Activated T-cell treated with anti-CD3 and anti-CD28 coated beads, Interleukin-2, amount 50 U/mL, for 1 hour (primary cell): ENCODE results near the gene GALNT10.

ENCODE experiments used
- DNase-seq: peaks from one replicate; pipeline ENCODE4 v3.0.0-alpha.2; 2020

The GALNT10 gene

GRCh38 chr5:154329519-154330040 lies 139.0 kb downstream of the GALNT10 start:
- no peak for DNase-seq

GRCh38 chr5:154330097-154330667 lies 139.6 kb downstream of the GALNT10 start:
- no peak for DNase-seq

GRCh38 chr5:154331232-154331631 lies 140.7 kb downstream of the GALNT10 start:
- DNase-seq, result no peak

- no peak for DNase-seq
These were observed 141.4 kb downstream of the GALNT10 start for GRCh38 chr5:154331924-154332323.

GRCh38 chr5:154332451-154332850 lies 141.9 kb downstream of the GALNT10 start:
- no peak for DNase-seq

GRCh38 chr5:154333016-154333415 lies 142.5 kb downstream of the GALNT10 start:
- no peak for DNase-seq

GRCh38 chr5:154334406-154335064 lies 144.0 kb downstream of the GALNT10 start:
- DNase-seq, result no peak

GRCh38 chr5:154335065-154335448 lies 144.5 kb downstream of the GALNT10 start:
- no peak for DNase-seq

- no peak for DNase-seq
These were observed 151.1 kb downstream of the GALNT10 start for GRCh38 chr5:154341620-154342019.

- DNase-seq, result no peak
These were observed 151.7 kb downstream of the GALNT10 start for GRCh38 chr5:154342211-154342610.

GRCh38 chr5:154342963-154343362 lies 152.4 kb downstream of the GALNT10 start:
- DNase-seq, result no peak

- DNase-seq, result no peak
These were observed 153.9 kb downstream of the GALNT10 start for GRCh38 chr5:154344461-154344860.

- no peak for DNase-seq
These were observed 154.9 kb downstream of the GALNT10 start for GRCh38 chr5:154345255-154345952.

- DNase-seq, result no peak
These were observed 155.9 kb downstream of the GALNT10 start for GRCh38 chr5:154346427-154346826.

- no peak for DNase-seq
These were observed 159.2 kb downstream of the GALNT10 start for GRCh38 chr5:154349626-154350264.

- DNase-seq, result no peak
These were observed 160.6 kb downstream of the GALNT10 start for GRCh38 chr5:154351141-154351540.

GRCh38 chr5:154351566-154351965 lies 161.0 kb downstream of the GALNT10 start:
- no peak for DNase-seq

GRCh38 chr5:154352960-154353548 lies 162.5 kb downstream of the GALNT10 start:
- DNase-seq, result no peak

GRCh38 chr5:154355129-154355611 lies 164.6 kb downstream of the GALNT10 start:
- DNase-seq, result no peak

- no peak for DNase-seq
These were observed 165.6 kb downstream of the GALNT10 start for GRCh38 chr5:154356020-154356655.

- no peak for DNase-seq
These were observed 166.4 kb downstream of the GALNT10 start for GRCh38 chr5:154356958-154357357.

GRCh38 chr5:154358516-154359220 lies 168.1 kb downstream of the GALNT10 start:
- DNase-seq, result no peak
